Measurements from ENCODE around the gene ZBTB17.

Gene ZBTB17

DNA sequence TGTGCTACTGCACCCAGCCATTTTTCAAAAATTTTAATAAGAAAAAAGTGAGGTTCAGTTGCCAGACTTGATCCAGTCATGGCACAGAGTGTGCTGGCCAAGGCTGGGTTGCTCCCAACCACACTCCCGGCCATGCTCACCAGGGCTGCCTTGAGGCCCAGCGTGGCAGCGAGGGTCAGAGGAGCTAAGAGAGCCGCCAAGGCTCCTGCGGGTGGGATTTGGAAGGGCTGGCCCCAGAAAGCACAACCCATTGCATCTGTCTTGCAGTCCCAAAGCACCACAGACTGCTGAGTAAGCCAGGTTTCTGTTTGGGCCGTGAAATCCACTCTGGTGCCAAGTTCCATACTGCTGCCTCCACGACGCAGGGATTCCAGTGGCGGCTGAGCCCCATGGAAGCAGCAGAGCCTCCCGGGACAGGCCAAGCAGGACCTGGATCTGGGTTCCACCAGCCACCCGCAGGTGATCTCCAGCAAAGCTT lies 22.6 kb downstream of the ZBTB17 start:
- TF ChIP-seq, protein P1, sequence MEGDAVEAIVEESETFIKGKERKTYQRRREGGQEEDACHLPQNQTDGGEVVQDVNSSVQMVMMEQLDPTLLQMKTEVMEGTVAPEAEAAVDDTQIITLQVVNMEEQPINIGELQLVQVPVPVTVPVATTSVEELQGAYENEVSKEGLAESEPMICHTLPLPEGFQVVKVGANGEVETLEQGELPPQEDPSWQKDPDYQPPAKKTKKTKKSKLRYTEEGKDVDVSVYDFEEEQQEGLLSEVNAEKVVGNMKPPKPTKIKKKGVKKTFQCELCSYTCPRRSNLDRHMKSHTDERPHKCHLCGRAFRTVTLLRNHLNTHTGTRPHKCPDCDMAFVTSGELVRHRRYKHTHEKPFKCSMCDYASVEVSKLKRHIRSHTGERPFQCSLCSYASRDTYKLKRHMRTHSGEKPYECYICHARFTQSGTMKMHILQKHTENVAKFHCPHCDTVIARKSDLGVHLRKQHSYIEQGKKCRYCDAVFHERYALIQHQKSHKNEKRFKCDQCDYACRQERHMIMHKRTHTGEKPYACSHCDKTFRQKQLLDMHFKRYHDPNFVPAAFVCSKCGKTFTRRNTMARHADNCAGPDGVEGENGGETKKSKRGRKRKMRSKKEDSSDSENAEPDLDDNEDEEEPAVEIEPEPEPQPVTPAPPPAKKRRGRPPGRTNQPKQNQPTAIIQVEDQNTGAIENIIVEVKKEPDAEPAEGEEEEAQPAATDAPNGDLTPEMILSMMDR (IDR thresholded peaks at IDR 0.05; ENCODE audit: extremely low read depth, missing control alignments) = no peak
- DNase-seq (ENCODE audit: low spot score) = no peak

DNA sequence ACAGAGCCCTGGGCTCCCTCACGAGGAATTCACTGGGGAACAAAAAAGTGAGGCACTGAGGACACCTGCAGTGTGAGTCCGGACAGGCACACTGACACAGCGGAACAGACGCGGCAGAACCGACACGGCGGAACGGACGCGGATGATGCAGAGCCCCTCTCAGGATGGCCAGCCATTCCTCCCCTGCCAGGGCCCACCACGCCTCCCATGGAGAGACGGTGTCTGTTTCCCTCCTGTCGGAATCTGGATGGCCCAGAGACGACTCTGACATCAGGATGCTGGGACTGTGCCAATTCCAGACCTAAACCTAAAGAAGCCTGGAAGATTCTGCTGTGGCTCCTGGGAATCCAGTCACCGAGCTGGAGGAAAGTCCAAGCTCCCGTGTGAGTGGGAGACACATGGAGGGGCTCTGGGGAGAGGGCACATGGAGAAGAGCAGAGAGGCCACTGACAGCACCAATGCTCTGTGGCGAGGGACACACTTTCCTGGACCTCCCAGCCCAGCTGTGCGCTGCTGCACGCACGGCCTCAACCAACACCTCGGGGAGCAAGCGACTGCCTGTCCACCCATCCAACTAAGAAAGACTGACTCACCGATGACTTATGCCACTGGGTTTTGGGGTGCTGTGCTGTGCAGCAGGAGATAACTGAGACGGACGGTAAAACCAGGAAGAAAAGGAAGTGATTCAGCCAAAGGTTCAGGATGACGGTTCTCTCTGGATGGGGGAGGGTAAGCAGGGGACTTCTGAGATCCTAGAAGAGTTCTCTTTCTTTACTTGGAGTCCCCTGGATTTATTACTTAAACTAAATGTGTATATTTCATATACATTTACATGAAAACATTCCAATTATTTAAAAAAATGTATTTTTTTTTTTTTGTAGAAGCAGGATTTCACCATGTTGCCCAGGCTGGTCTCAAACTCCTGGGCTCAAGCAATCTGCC lies 23.3 kb downstream of the ZBTB17 start:
- no peak for DNase-seq (ENCODE audit: low spot score)
- TF ChIP-seq, protein P1 (IDR thresholded peaks at IDR 0.05; ENCODE audit: extremely low read depth, missing control alignments) = no peak

DNA sequence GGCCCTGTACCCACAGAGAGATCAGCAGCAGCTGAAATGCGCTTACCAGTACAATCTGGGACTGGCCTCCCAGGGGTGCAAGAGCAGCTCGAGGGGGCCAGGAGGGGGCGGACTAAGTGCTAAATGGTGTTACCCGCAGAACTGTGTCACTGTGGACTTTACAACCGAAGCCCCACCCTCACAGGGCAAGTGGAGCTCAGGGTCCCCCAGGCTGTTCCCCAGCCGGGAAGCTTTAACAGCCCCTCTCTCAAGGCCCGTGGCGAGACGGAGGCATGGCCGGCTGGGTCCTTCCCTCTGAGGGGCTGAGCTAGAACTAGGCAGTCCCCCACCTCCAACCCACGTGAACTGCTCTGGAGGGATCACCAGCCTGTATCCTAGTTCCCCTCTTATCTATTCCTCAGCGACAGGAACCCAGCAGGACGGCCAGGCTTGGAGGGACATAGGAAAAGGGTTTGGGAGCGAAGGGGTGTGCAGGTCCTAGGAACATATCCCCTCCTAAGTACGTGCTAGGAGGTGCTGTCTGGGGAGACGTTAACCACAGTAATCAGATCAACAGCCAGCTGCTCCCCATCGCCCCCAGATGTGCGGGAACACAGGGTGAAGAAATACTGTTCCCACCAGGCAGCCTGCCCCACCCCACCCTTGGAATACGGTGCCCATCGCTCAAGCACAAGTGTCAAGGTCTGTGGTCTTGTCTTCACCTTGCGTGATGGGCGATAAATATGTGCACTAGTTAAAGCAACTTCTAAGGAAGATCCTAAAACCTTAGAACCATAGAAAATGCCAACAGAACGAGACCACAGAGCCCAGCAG lies 24.4 kb downstream of the ZBTB17 start:
- no peak for DNase-seq (ENCODE audit: low spot score)
- TF ChIP-seq, protein P1 (IDR thresholded peaks at IDR 0.05; ENCODE audit: extremely low read depth, missing control alignments) = no peak

- TF ChIP-seq, protein P1 (IDR thresholded peaks at IDR 0.05; ENCODE audit: extremely low read depth, missing control alignments) = no peak
- DNase-seq (ENCODE audit: low spot score) = no peak
Observed at GRCh38 chr1:15950763-15951295, 25.1 kb downstream of the ZBTB17 start.

DNA sequence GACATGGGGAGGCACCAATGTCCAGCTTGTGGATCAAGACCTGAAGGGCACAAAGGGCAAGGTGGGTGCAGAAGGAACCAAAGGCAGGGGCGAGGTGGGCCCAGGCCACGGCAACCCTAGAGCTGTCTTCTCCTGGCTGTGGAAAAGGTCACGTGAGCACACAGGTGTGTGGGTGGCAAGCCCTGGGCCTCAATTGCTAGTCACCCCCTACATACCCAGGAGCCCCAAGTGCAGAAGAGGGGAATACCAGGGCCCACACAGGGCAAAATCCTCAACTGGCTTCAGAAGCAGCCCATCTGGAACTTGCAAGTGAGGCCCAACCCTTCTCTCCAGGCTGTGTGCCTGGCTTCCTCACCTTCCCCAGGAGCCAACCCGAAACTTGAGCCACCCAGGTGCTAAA lies 25.6 kb downstream of the ZBTB17 start:
- TF ChIP-seq, protein P1 (IDR thresholded peaks at IDR 0.05; ENCODE audit: extremely low read depth, missing control alignments) = no peak
- no peak for DNase-seq (ENCODE audit: low spot score)

GRCh38 chr1:15949453-15950245 lies 26.3 kb downstream of the ZBTB17 start:
- DNase-seq (ENCODE audit: low spot score) = peak; percentile 86

More at GRCh38 chr1:15949453-15950245, 26.3 kb downstream of the ZBTB17 start:
- TF ChIP-seq, protein P1 (IDR thresholded peaks at IDR 0.05; ENCODE audit: extremely low read depth, missing control alignments) = no peak
